Activated naive CD4-positive, alpha-beta T cell treated with anti-CD3 and anti-CD28 coated beads, Interleukin-2, amount 10 ng/mL, durations not matched to agents 7 days and 5 days (primary cell): ENCODE results near the gene TENT5C.

Experiments used
- CTCF ChIA-PET: fragments of 350-600 bp; sonication (Branson Sonifier 250); formaldehyde crosslinking; loops from one replicate; lab custom pipeline; 2021; ENCODE audit warnings: antibody characterized with exemption; lab: Charles Lee
- DNase-seq: peaks from one replicate; pipeline ENCODE4 v3.0.0-alpha.2; 2020
- H3K27ac Mint-ChIP-seq: one replicate; pipeline ENCODE4 v1.8.0; 2021; ENCODE audit warnings: mild to moderate bottlenecking, moderate library complexity, mixed read lengths
- H3K27me3 Mint-ChIP-seq: one replicate; pipeline ENCODE4 v1.8.0; 2021; ENCODE audit warnings: mild to moderate bottlenecking, mixed read lengths
- H3K36me3 Mint-ChIP-seq: one replicate; pipeline ENCODE4 v1.8.0; 2021; ENCODE audit warnings: mixed read lengths
- H3K4me1 Mint-ChIP-seq: one replicate; pipeline ENCODE4 v1.8.0; 2021; ENCODE audit warnings: mixed read lengths
- H3K4me3 Mint-ChIP-seq: one replicate; pipeline ENCODE4 v1.8.0; 2021; ENCODE audit warnings: mild to moderate bottlenecking, moderate library complexity, mixed read lengths
- H3K9me3 Mint-ChIP-seq: one replicate; pipeline ENCODE4 v1.8.0; 2021; ENCODE audit warnings: mixed read lengths

The TENT5C gene

GRCh38 chr1:117616356-117616755 is 10.5 kb downstream of the TENT5C start:
- H3K27me3 Mint-ChIP-seq = no peaks in the 10 kb centered on the region
- no peak overlapping the region for H3K27ac Mint-ChIP-seq
- H3K36me3 Mint-ChIP-seq = peaks cover 43% of the 10 kb centered on the region
- no peak overlapping the region for H3K4me3 Mint-ChIP-seq
- DNase-seq = no peak
- H3K9me3 Mint-ChIP-seq = no peaks in the 10 kb centered on the region
- H3K4me1 Mint-ChIP-seq = peaks cover 64% of the 10 kb centered on the region
- CTCF ChIA-PET = no interaction called here

- Mint-ChIP-seq H3K4me1 (peaks cover 63% of the 10 kb centered on the region), H3K36me3 (peaks cover 43% of the 10 kb centered on the region), H3K27ac (no peak overlapping the region), H3K27me3 (no peaks in the 10 kb centered on the region), H3K4me3 (no peak overlapping the region), H3K9me3 (no peaks in the 10 kb centered on the region)
- CTCF ChIA-PET = interaction anchor here (2.9 kb wide), 1 partner anchor 57 kb away, joined by 9 read pairs; no protein-coding TSS in a partner anchor
- DNase-seq = no peak
Measured at GRCh38 chr1:117616967-117617366, 11.1 kb downstream of the TENT5C start.

- H3K27ac Mint-ChIP-seq = no peak overlapping the region
- H3K9me3 Mint-ChIP-seq = no peaks in the 10 kb centered on the region
- peaks cover 63% of the 10 kb centered on the region for H3K4me1 Mint-ChIP-seq
- no peak overlapping the region for H3K4me3 Mint-ChIP-seq
- DNase-seq = no peak
- H3K36me3 Mint-ChIP-seq = peaks cover 51% of the 10 kb centered on the region
- CTCF ChIA-PET = interaction anchor here (0.7 to 2.9 kb wide), 2 partner anchors 9 to 56 kb away, joined by 3 to 9 read pairs; no protein-coding TSS in a partner anchor
- H3K27me3 Mint-ChIP-seq = no peaks in the 10 kb centered on the region
Measured at GRCh38 chr1:117618450-117619122, 12.7 kb downstream of the TENT5C start.

GRCh38 chr1:117620440-117620839 is 14.6 kb downstream of the TENT5C start:
- DNase-seq = no peak
- Mint-ChIP-seq H3K4me1 (peaks cover 48% of the 10 kb centered on the region), H3K4me3 (no peak overlapping the region), H3K9me3 (no peaks in the 10 kb centered on the region), H3K27ac (no peak overlapping the region), H3K36me3 (peaks cover 61% of the 10 kb centered on the region), H3K27me3 (no peaks in the 10 kb centered on the region)
- CTCF ChIA-PET = no interaction called here

- H3K4me1 Mint-ChIP-seq = peaks cover 39% of the 10 kb centered on the region
- H3K27ac Mint-ChIP-seq = no peak overlapping the region
- peaks cover 58% of the 10 kb centered on the region for H3K36me3 Mint-ChIP-seq
- no peak overlapping the region for H3K4me3 Mint-ChIP-seq
- no peaks in the 10 kb centered on the region for H3K9me3 Mint-ChIP-seq
- DNase-seq = no peak
- no peaks in the 10 kb centered on the region for H3K27me3 Mint-ChIP-seq
- CTCF ChIA-PET = no interaction called here
Measured at GRCh38 chr1:117621316-117621715, 15.5 kb downstream of the TENT5C start.

GRCh38 chr1:117622726-117623125 is 16.9 kb downstream of the TENT5C start:
- no peaks in the 10 kb centered on the region for H3K9me3 Mint-ChIP-seq
- no peak overlapping the region for H3K4me3 Mint-ChIP-seq
- H3K36me3 Mint-ChIP-seq = peaks cover 64% of the 10 kb centered on the region
- no peak for DNase-seq
- CTCF ChIA-PET = interaction anchor here (1.2 to 1.6 kb wide), 3 partner anchors 14 to 51 kb away, joined by 3 read pairs; no protein-coding TSS in a partner anchor
- peaks cover 35% of the 10 kb centered on the region for H3K4me1 Mint-ChIP-seq
- no peak overlapping the region for H3K27ac Mint-ChIP-seq
- H3K27me3 Mint-ChIP-seq = no peaks in the 10 kb centered on the region

- no peak overlapping the region for H3K4me3 Mint-ChIP-seq
- H3K9me3 Mint-ChIP-seq = no peaks in the 10 kb centered on the region
- CTCF ChIA-PET = interaction anchor here (1.4 to 1.6 kb wide), 2 partner anchors 33 to 51 kb away, joined by 3 read pairs; no protein-coding TSS in a partner anchor
- H3K36me3 Mint-ChIP-seq = peaks cover 65% of the 10 kb centered on the region
- H3K27ac Mint-ChIP-seq = no peak overlapping the region
- H3K27me3 Mint-ChIP-seq = no peaks in the 10 kb centered on the region
- peaks cover 33% of the 10 kb centered on the region for H3K4me1 Mint-ChIP-seq
- DNase-seq = no peak
Measured at GRCh38 chr1:117623141-117623540, 17.3 kb downstream of the TENT5C start.

- no peak overlapping the region for H3K27ac Mint-ChIP-seq
- H3K9me3 Mint-ChIP-seq = no peaks in the 10 kb centered on the region
- no peaks in the 10 kb centered on the region for H3K27me3 Mint-ChIP-seq
- peaks cover 32% of the 10 kb centered on the region for H3K4me1 Mint-ChIP-seq
- CTCF ChIA-PET = interaction anchor here (0.6 kb wide), 1 partner anchor 11 kb away, joined by 3 read pairs; no protein-coding TSS in a partner anchor
- DNase-seq = no peak
- H3K4me3 Mint-ChIP-seq = no peak overlapping the region
- H3K36me3 Mint-ChIP-seq = peaks cover 66% of the 10 kb centered on the region
Measured at GRCh38 chr1:117623698-117624097, 17.9 kb downstream of the TENT5C start.

- H3K4me3 Mint-ChIP-seq = no peak overlapping the region
- peaks cover 53% of the 10 kb centered on the region for H3K4me1 Mint-ChIP-seq
- H3K27ac Mint-ChIP-seq = no peak overlapping the region
Measured at GRCh38 chr1:117627546-117628130, 21.8 kb downstream of the TENT5C start.

GRCh38 chr1:117628343-117628742 is 22.5 kb downstream of the TENT5C start:
- H3K27ac Mint-ChIP-seq = no peak overlapping the region
- no peak overlapping the region for H3K4me3 Mint-ChIP-seq
- DNase-seq = no peak
- peaks cover 9% of the 10 kb centered on the region for H3K27me3 Mint-ChIP-seq
- CTCF ChIA-PET = interaction anchor here (0.9 to 1.5 kb wide), 4 partner anchors 10 to 125 kb away, joined by 3 to 4 read pairs (median 3); no protein-coding TSS in a partner anchor
- H3K4me1 Mint-ChIP-seq = peaks cover 53% of the 10 kb centered on the region
- peaks cover 54% of the 10 kb centered on the region for H3K36me3 Mint-ChIP-seq
- no peaks in the 10 kb centered on the region for H3K9me3 Mint-ChIP-seq

More at GRCh38 chr1:117627546-117628130, 21.8 kb downstream of the TENT5C start:
- no peaks in the 10 kb centered on the region for H3K9me3 Mint-ChIP-seq
- CTCF ChIA-PET = interaction anchor here (0.9 to 1.5 kb wide), 4 partner anchors 9 to 126 kb away, joined by 3 to 4 read pairs (median 4); no protein-coding TSS in a partner anchor
- peaks cover 61% of the 10 kb centered on the region for H3K36me3 Mint-ChIP-seq
- peaks cover 9% of the 10 kb centered on the region for H3K27me3 Mint-ChIP-seq
- DNase-seq = no peak

GRCh38 chr1:117629625-117630422 is 24.0 kb downstream of the TENT5C start:
- H3K4me1 Mint-ChIP-seq = peaks cover 61% of the 10 kb centered on the region
- H3K4me3 Mint-ChIP-seq = no peak overlapping the region
- CTCF ChIA-PET = interaction anchor here (0.7 to 1.5 kb wide), 3 partner anchors 22 to 94 kb away, joined by 3 to 5 read pairs (median 3); no protein-coding TSS in a partner anchor
- peaks cover 39% of the 10 kb centered on the region for H3K36me3 Mint-ChIP-seq
- H3K27ac Mint-ChIP-seq = no peak overlapping the region
- no peaks in the 10 kb centered on the region for H3K9me3 Mint-ChIP-seq
- DNase-seq = no peak
- peaks cover 11% of the 10 kb centered on the region for H3K27me3 Mint-ChIP-seq

- H3K9me3 Mint-ChIP-seq = no peaks in the 10 kb centered on the region
- H3K36me3 Mint-ChIP-seq = peaks cover 33% of the 10 kb centered on the region
- no peak overlapping the region for H3K27ac Mint-ChIP-seq
- peaks cover 64% of the 10 kb centered on the region for H3K4me1 Mint-ChIP-seq
- H3K4me3 Mint-ChIP-seq = no peak overlapping the region
- DNase-seq = no peak
- CTCF ChIA-PET = interaction anchor here (1.1 to 1.5 kb wide), 3 partner anchors 44 to 127 kb away, joined by 3 to 5 read pairs (median 3); no protein-coding TSS in a partner anchor
- peaks cover 18% of the 10 kb centered on the region for H3K27me3 Mint-ChIP-seq
Measured at GRCh38 chr1:117630423-117630998, 24.7 kb downstream of the TENT5C start.

- H3K4me3 Mint-ChIP-seq = no peak overlapping the region
- H3K27ac Mint-ChIP-seq = no peak overlapping the region
- DNase-seq = peak; percentile 29
- H3K36me3 Mint-ChIP-seq = peaks cover 26% of the 10 kb centered on the region
- CTCF ChIA-PET = interaction anchor here (1.1 to 1.2 kb wide), 2 partner anchors 93 to 126 kb away, joined by 3 read pairs; no protein-coding TSS in a partner anchor
- H3K4me1 Mint-ChIP-seq = peaks cover 72% of the 10 kb centered on the region
- peaks cover 27% of the 10 kb centered on the region for H3K27me3 Mint-ChIP-seq
- H3K9me3 Mint-ChIP-seq = no peaks in the 10 kb centered on the region
Measured at GRCh38 chr1:117631359-117632160, 25.7 kb downstream of the TENT5C start.
